ENCODE data around the gene AKAP12. TPM values are rescaled to one million over a fixed set of nuclear protein-coding genes. Genes with fewer than 3 reads are reported as not detected.

AKAP12 gene
- total and polyA plus RNA-seq, 2 experiments from 2014 or later: 90.1 to 137 TPM

DNA sequence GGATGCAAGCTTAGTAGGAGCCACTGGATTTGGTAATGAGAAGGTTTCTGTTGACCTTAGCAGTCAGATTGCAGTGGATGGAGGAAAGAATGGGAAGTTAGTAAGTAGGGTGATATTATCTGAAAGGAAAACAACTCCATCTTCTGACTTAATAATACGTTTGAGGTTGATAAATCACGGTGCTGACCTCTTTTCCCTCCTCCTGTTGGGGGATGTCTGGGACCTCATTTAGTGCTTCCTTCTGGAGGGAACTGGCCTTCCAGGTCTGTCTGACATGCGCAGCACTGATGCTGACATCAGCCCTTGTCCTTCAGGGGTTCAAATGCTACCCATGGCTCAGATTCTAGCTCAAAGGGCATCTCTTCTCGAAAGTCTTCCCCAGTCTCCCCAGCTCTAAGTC lies 48.2 kb upstream of the AKAP12 start (continued):
- TF ChIP-seq, protein P1, sequence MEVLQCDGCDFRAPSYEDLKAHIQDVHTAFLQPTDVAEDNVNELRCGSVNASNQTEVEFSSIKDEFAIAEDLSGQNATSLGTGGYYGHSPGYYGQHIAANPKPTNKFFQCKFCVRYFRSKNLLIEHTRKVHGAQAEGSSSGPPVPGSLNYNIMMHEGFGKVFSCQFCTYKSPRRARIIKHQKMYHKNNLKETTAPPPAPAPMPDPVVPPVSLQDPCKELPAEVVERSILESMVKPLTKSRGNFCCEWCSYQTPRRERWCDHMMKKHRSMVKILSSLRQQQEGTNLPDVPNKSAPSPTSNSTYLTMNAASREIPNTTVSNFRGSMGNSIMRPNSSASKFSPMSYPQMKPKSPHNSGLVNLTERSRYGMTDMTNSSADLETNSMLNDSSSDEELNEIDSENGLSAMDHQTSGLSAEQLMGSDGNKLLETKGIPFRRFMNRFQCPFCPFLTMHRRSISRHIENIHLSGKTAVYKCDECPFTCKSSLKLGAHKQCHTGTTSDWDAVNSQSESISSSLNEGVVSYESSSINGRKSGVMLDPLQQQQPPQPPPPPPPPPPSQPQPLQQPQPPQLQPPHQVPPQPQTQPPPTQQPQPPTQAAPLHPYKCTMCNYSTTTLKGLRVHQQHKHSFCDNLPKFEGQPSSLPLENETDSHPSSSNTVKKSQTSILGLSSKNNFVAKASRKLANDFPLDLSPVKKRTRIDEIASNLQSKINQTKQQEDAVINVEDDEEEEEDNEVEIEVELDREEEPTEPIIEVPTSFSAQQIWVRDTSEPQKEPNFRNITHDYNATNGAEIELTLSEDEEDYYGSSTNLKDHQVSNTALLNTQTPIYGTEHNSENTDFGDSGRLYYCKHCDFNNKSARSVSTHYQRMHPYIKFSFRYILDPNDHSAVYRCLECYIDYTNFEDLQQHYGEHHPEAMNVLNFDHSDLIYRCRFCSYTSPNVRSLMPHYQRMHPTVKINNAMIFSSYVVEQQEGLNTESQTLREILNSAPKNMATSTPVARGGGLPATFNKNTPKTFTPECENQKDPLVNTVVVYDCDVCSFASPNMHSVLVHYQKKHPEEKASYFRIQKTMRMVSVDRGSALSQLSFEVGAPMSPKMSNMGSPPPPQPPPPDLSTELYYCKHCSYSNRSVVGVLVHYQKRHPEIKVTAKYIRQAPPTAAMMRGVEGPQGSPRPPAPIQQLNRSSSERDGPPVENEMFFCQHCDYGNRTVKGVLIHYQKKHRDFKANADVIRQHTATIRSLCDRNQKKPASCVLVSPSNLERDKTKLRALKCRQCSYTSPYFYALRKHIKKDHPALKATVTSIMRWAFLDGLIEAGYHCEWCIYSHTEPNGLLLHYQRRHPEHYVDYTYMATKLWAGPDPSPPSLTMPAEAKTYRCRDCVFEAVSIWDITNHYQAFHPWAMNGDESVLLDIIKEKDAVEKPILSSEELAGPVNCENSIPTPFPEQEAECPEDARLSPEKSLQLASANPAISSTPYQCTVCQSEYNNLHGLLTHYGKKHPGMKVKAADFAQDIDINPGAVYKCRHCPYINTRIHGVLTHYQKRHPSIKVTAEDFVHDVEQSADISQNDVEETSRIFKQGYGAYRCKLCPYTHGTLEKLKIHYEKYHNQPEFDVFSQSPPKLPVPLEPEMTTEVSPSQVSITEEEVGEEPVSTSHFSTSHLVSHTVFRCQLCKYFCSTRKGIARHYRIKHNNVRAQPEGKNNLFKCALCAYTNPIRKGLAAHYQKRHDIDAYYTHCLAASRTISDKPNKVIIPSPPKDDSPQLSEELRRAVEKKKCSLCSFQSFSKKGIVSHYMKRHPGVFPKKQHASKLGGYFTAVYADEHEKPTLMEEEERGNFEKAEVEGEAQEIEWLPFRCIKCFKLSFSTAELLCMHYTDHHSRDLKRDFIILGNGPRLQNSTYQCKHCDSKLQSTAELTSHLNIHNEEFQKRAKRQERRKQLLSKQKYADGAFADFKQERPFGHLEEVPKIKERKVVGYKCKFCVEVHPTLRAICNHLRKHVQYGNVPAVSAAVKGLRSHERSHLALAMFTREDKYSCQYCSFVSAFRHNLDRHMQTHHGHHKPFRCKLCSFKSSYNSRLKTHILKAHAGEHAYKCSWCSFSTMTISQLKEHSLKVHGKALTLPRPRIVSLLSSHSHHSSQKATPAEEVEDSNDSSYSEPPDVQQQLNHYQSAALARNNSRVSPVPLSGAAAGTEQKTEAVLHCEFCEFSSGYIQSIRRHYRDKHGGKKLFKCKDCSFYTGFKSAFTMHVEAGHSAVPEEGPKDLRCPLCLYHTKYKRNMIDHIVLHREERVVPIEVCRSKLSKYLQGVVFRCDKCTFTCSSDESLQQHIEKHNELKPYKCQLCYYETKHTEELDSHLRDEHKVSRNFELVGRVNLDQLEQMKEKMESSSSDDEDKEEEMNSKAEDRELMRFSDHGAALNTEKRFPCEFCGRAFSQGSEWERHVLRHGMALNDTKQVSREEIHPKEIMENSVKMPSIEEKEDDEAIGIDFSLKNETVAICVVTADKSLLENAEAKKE (CRISPR knock-in tag; IDR thresholded peaks at IDR 0.05): no peak
- TF ChIP-seq EZH2phosphoT487 (IDR thresholded peaks at IDR 0.05; ENCODE audit: unreplicated experiment): no peak
- TF ChIP-seq, protein P2, sequence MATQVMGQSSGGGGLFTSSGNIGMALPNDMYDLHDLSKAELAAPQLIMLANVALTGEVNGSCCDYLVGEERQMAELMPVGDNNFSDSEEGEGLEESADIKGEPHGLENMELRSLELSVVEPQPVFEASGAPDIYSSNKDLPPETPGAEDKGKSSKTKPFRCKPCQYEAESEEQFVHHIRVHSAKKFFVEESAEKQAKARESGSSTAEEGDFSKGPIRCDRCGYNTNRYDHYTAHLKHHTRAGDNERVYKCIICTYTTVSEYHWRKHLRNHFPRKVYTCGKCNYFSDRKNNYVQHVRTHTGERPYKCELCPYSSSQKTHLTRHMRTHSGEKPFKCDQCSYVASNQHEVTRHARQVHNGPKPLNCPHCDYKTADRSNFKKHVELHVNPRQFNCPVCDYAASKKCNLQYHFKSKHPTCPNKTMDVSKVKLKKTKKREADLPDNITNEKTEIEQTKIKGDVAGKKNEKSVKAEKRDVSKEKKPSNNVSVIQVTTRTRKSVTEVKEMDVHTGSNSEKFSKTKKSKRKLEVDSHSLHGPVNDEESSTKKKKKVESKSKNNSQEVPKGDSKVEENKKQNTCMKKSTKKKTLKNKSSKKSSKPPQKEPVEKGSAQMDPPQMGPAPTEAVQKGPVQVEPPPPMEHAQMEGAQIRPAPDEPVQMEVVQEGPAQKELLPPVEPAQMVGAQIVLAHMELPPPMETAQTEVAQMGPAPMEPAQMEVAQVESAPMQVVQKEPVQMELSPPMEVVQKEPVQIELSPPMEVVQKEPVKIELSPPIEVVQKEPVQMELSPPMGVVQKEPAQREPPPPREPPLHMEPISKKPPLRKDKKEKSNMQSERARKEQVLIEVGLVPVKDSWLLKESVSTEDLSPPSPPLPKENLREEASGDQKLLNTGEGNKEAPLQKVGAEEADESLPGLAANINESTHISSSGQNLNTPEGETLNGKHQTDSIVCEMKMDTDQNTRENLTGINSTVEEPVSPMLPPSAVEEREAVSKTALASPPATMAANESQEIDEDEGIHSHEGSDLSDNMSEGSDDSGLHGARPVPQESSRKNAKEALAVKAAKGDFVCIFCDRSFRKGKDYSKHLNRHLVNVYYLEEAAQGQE (IDR thresholded peaks at IDR 0.05; ENCODE audit: unreplicated experiment): no peak

DNA sequence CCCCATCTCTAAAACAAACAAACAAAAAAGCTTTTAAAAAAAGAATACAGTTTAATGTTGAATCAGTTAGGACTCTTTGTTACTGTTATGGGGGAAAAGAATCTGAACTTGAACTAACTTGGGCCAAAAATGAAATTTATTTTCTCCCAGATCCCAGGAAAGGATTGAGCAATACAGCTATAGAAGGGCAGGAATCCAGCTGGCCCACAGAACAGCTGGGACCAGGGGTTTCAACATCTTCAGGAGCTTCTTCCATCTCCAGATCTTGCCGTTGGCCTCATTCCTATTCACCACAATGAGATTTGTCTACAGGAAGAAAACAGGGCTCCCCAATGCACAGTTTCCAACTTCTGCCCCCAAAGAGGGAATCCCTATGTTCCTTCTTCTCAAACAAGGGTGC lies 43.2 kb upstream of the AKAP12 start:
- H3K9me3 Mint-ChIP-seq: no peaks in the 10 kb centered on the region
- TF ChIP-seq, protein P3, sequence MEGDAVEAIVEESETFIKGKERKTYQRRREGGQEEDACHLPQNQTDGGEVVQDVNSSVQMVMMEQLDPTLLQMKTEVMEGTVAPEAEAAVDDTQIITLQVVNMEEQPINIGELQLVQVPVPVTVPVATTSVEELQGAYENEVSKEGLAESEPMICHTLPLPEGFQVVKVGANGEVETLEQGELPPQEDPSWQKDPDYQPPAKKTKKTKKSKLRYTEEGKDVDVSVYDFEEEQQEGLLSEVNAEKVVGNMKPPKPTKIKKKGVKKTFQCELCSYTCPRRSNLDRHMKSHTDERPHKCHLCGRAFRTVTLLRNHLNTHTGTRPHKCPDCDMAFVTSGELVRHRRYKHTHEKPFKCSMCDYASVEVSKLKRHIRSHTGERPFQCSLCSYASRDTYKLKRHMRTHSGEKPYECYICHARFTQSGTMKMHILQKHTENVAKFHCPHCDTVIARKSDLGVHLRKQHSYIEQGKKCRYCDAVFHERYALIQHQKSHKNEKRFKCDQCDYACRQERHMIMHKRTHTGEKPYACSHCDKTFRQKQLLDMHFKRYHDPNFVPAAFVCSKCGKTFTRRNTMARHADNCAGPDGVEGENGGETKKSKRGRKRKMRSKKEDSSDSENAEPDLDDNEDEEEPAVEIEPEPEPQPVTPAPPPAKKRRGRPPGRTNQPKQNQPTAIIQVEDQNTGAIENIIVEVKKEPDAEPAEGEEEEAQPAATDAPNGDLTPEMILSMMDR (conservative IDR thresholded peaks at IDR 0.05; ENCODE audit: low read depth in 2 of 2): no peak
- no peak for TF ChIP-seq JUNB (IDR thresholded peaks at IDR 0.05; ENCODE audit: unreplicated experiment)
- TF ChIP-seq EZH2phosphoT487 (IDR thresholded peaks at IDR 0.05; ENCODE audit: unreplicated experiment): no peak
- TF ChIP-seq STAT1 (IDR thresholded peaks at IDR 0.05; ENCODE audit: unreplicated experiment): no peak
- TF ChIP-seq NANOG (IDR thresholded peaks at IDR 0.05; ENCODE audit: borderline replicate concordance): no peak
- TF ChIP-seq, protein P2 (IDR thresholded peaks at IDR 0.05; ENCODE audit: unreplicated experiment): no peak
- TF ChIP-seq, protein P4, sequence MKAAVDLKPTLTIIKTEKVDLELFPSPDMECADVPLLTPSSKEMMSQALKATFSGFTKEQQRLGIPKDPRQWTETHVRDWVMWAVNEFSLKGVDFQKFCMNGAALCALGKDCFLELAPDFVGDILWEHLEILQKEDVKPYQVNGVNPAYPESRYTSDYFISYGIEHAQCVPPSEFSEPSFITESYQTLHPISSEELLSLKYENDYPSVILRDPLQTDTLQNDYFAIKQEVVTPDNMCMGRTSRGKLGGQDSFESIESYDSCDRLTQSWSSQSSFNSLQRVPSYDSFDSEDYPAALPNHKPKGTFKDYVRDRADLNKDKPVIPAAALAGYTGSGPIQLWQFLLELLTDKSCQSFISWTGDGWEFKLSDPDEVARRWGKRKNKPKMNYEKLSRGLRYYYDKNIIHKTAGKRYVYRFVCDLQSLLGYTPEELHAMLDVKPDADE (IDR thresholded peaks at IDR 0.05): no peak

More for the DNA sequence above, 43.2 kb upstream of the AKAP12 start:
- Histone ChIP-seq H4K20me1 (replicated peaks; ENCODE audit: insufficient read depth) (no peaks in the 10 kb centered on the region), H3K36me3 (ENCODE audit: insufficient read depth) (no peaks in the 10 kb centered on the region), H3F3A (replicated peaks; ENCODE audit: low read depth) (no peaks in the 10 kb centered on the region), H3K4me3 (no peak overlapping the region), H3K79me2 (replicated peaks; ENCODE audit: insufficient read depth) (no peaks in the 10 kb centered on the region), H3K4me1 (ENCODE audit: insufficient read depth) (no peaks in the 10 kb centered on the region), H2AFZ (peak overlapping the region; percentile 47; the same call in 1 of the 2 replicates), H3K9me2 (ENCODE audit: insufficient read depth) (no peaks in the 10 kb centered on the region), H3K27me3 (ENCODE audit: insufficient read depth) (no peaks in the 10 kb centered on the region), H3K4me2 (no peak overlapping the region), H3K27ac (ENCODE audit: low read depth) (no peak overlapping the region)
- Mint-ChIP-seq H3K4me1 (no peaks in the 10 kb centered on the region), H3K27me3 (ENCODE audit: insufficient read depth, low read depth, poor library complexity) (no peaks in the 10 kb centered on the region), H3K4me3 (no peak overlapping the region), H3K27ac (no peak overlapping the region), H3K36me3 (ENCODE audit: low read depth) (no peaks in the 10 kb centered on the region)
- no peak for DNase-seq (ENCODE audit: low spot score)
- ATAC-seq: no peak

Data from GM23338 (cell line).